GM21528 (cell line): Measurements from ENCODE around the gene HK2.
A peak's percentile ranks its signal among the peaks of the same experiment; 100 is the strongest.
"Not testable (repeated sequence)": the region's sequence is repeated elsewhere in the genome, so short reads cannot be mapped to it uniquely, and the experiment has no call there.

Source experiments
- ATAC-seq: cut with Tn5 transposase; IDR thresholded peaks from one replicate; pipeline ENCODE4 v1.9.1; 2021; ENCODE audit warnings: mild to moderate bottlenecking, moderate library complexity; ENCODE audit not compliant: unreplicated experiment, low FRiP score

The HK2 gene

DNA sequence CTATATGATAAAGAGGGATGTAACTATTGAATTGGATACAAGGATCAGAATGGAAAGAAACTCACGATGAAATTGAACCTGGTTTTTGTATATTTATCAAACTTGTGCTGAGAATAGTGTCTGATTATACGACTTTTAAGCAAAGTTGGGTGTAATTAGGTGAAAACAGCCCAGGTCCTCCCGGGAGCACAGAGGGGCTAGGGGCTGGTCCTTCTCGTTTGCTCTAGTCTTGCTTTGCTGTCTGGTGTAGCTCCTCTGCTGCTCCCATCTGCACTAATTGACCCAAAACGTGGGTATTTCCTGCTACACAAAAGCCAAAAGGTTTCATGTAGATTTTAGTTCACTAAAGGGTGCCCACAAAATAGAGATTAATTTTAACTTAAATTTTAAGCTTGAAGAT is 58.7 kb downstream of the HK2 start:
- no peak for ATAC-seq

DNA sequence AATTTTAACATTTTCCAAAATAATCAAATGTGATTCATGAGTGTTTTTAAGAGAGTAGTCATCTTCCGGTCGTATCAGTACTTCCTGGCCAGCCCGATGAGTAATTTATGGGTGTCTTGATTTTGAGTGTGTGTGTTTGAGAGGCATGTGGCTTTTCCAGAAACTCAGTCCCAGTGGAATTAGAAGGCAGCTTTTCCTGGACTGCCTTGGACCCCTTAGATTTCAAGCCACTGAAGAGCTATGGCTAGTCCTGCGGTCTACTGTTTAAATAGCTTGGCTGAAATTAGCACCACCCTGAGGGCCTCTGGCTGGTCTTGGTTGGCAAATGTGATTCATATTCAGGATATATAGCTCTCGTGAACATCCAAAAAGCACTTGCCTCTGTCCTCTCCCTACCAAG is 59.4 kb downstream of the HK2 start:
- ATAC-seq: no peak

GRCh38 chr2:74894272-74894981 is 60.5 kb downstream of the HK2 start:
- ATAC-seq: no peak

DNA sequence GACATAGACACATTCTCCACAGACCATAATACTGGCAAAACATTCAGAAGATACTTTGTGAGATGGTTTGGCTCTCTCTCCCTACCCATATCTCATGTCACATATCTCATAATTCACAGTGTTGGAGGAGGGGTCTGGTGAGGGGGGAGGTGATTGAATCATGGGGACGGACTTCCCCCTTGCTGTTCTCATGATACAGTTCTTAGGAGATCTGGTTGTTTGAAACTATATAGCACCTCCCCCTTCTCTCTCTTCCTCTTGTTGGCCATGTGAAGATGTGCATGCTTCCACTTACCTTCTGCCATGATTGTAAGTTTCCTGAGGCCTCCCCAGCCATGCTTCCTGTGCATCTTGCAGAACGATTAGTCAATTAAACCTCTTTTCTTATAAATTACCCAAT is 61.1 kb downstream of the HK2 start:
- ATAC-seq: no peak

GRCh38 chr2:74896232-74896631 is 62.3 kb downstream of the HK2 start:
- ATAC-seq: no peak

DNA sequence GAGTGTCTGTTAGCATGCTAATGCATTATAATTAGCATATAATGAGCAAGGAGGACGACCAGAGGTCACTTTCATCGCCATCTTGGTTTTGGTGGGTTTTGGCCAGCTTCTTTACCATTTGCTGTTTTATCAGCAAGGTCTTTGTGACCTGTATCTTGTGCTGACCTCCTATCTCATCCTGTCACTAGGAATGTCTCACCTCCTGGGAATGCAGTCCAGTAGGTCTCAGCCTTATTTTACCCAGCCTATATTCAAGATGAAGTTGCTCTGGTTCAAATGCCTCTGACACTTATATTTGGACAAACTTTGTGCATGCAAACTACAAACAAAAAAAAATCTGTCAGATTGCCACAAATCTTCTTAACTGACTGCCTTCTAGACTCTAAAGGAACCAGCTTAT is 66.3 kb downstream of the HK2 start:
- ATAC-seq: not testable (repeated sequence)

DNA sequence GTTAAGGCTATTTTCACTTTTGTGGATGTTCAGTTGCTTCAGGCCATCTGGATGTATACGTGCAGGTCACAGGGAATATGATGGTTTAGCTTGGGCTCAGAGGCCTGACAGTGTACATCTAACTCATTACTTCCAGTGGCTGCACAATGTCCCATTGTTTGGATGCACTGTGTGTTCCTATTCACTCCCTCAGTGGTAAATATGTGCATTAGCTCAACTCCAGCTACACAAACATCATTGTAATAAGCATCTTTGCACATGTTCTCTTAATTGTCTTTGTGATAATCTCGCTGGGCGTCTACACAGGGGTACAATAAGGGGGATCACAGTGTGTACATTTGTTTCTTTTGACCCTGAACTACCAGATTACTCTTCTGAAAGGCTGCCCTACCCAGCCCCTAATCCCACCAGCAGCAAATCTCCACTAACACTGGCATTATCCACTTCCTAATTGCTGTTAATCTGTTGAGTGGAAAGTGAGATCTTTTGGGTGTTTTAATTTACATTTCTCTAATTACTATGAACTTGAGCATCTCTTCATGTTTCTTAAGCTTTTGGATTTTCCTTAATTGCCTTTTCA is 68.4 kb downstream of the HK2 start:
- ATAC-seq: no peak

- no peak for ATAC-seq
Observed at GRCh38 chr2:74906395-74906794, 72.5 kb downstream of the HK2 start.

DNA sequence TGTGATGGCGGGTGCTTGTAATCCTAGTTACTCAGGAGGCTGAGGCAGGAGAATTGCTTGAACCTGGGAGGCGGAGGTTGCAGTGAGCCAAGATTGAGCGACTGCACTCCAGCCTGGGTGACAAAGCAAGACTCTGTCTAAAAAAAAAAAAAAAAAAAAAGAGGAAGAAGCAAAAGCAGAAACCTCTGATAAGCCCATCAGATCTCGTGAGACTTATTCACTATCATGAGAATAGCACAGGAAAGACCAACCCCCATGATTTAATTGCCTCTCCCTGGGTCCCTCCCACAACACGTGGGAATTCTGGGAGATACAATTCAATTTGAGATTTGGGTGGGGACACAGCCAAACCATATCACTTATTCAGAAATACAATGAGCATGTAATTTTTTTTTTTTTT is 73.6 kb downstream of the HK2 start:
- not testable (repeated sequence) for ATAC-seq

GRCh38 chr2:74908748-74909444 is 75.0 kb downstream of the HK2 start:
- no peak for ATAC-seq

DNA sequence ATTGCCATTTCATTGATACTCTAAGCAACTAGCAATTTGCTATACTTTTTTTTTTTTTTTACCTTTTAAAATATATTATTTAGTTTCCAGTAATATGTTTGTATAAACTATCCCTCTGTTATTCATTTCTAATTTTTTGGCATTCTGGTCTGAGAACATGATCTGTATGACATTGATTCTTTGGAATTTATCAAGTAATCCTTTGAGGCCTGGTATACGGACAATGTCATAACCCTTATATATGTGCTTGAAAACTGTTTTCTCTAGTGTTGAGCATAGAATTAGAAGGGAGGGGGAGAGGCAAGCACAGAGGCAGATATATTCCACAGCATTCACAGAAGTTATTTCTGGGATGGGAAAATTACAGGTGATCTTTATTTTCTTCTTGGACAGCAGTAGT is 76.3 kb downstream of the HK2 start:
- no peak for ATAC-seq

DNA sequence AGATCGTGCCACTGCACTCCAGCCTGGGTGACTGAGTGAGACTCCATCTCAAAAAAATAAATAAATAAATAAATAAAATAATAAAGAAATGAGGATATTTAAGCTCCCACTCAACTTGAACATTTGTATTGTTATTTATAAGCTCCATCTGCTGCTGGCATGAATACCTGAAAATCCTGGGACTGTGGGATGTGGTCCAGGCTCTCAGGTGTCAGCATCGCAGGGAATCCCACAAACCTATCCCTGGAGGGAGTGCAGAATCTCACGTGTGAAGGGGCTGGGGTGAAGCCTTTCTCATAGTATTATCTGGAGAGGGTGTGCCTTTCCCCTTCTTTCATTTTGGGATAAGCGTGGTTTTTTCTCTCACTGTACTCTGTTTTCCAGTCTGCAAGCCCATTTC is 77.1 kb downstream of the HK2 start:
- no peak for ATAC-seq

DNA sequence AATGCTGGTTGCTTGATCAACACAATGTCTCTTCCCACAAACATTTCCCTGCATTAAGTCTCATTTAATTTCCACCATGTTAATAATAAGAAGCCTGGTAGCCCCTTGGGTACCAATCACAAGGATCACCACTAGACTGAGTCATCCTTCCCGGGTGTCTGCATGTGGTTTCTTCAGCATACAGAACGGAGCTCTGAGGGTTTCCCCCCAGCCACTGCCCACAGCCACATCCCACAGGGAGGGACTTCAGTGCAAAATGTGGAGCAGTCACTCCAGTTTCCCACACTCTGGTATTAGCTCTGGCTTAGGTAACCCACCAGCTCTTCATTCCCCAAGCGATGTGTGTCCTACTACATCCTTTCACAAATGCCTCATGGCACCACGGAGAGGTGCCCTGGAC is 81.8 kb downstream of the HK2 start:
- no peak for ATAC-seq

DNA sequence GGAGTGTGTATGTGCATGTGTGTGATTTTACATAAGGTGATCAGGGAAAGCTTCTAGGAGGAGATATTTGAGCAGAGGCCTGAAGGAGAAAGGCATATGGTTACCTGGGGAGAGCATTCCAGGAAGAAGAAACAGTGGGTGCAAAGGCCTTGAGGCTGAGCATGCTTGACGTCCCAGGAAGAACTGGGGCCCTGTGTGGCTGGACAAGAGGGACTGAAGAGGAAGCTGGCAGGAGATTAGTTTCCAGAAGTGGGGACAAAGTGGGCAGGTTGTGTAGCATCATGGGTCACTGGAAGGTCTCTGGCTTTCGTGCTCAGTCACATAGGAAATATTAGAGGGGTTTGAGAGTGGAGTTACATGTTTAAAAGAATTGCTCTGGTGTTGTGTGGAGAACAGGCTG is 82.5 kb downstream of the HK2 start:
- ATAC-seq: no peak

DNA sequence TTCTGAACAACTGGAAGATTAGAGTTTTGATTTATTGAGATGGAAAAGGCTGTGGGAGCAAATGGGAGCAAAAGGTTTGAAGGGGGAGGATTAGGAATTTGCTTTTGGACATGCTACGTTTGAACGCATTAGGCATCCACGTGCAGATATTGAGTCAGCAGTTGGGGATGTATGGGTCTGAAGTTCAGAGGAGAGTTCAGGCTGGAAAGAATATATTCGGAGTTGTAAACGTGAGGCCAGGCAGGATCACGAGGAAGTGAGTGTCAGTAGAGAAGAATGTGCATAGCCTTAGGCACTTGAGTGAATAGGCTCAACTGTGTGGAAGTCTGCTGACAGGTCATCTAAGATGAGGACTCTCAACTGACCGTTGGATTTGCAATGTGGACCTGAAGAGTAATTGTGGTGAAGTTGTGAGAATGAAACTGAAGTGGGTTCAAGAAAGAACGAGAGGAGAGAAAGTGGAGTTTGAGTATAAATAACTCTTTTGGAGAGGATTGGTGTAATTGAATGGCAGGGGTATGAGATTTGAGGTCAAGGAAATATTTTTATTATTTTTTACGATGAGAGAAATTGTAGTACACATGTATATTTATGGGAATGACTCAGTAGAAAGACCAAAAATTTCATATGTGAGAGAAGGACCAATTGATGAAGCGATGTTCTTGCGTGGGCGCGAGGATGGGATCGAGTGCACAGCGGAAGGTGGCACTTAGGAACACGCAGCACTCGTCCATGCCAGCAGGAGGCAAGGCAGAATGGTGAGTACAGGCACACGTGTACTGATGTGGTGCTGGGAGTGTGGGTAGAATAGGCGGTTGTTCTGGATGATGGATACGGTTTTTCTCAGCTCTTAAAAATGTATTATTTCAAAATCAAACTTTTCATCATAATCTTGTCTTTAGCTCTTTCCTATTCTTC is 84.0 kb downstream of the HK2 start:
- ATAC-seq: no peak

DNA sequence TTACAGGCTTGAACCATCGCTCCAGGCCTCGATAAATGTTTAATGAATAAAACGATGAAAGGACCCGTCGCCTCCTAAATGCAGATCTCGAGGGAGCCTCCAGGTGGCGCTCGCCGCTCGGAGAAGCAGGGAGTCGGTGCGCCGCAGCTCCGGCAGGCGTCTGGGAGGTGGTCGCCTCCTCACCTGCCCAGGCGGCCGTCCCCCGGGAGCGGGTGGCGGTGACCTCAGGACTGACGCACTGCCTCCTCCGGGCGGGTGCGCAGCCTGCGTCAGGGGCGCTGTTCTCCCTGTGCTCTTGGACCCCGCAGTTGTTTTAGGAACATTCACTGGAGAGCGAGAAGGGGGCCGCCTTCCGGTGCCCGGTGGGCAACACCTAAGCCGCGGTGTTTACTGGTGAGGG is 85.9 kb downstream of the HK2 start:
- peak; percentile 56 for ATAC-seq

DNA sequence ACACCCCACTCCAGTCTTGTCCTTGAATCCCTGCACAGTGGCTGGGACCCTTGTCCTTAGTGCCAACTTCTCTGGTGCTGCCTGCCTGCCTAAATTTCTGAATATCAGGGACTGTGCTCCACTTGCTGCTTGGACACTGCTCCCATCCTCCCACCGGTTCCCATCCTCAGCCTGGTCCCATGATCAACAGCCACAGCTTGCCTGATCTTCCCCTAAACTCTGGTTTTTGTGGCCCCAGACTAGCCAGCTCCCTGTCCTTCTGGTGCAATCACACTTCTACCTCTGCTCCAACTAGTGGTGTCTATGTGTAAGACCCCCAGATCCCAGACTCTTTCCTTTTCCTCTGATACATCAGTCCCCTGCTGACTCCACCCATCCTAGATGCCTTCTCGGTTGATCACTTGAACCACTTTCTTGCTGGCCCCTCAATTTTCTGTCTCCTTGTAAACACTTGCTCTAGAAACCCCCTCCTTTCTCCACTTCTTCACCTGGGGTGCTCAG is 87.4 kb downstream of the HK2 start:
- no peak for ATAC-seq

GRCh38 chr2:74922592-74923227 is 88.8 kb downstream of the HK2 start:
- no peak for ATAC-seq

- no peak for ATAC-seq
Observed at GRCh38 chr2:74924463-74925265, 90.7 kb downstream of the HK2 start.
